Heart right ventricle (tissue), 16 donors: ENCODE results near the gene CATSPERB. TPM values are rescaled to one million over a fixed set of nuclear protein-coding genes. Genes with fewer than 3 reads are reported as not detected.

Source experiments
- ATAC-seq, 8 donors: fragments of 200-7000 bp; cut with Tn5 transposase; one replicate each; pipeline ENCODE4 v1.9.1; 2020; ENCODE audit warnings: mild to moderate bottlenecking in 8 of 8, moderate library complexity in 8 of 8, moderate number of reproducible peaks in 1 of 8
- DNase-seq, 2 donors: peaks; one replicate each; pipeline ENCODE4 v3.0.0-alpha.2; 2020
- H3K27ac ChIP-seq, 10 donors: fragments of 200-600 bp; sonication (generic) in 2 of 10; one replicate each; pipeline versions ENCODE4 v1.5.0 to v1.8.0; 2020 to 2022; ENCODE audit warnings: mild to moderate bottlenecking in 3 of 10
- H3K27me3 ChIP-seq, 7 donors: fragments of 200-600 bp; one replicate each; pipeline ENCODE4 v1.8.0; 2021 to 2022; ENCODE audit warnings: mild to moderate bottlenecking in 2 of 7
- H3K36me3 ChIP-seq, 9 donors: fragments of 200-600 bp; sonication (generic) in 1 of 9; one replicate each; pipeline versions ENCODE4 v1.5.0 to v1.8.0; 2020 to 2022; ENCODE audit warnings: mild to moderate bottlenecking in 2 of 9
- H3K4me1 ChIP-seq, 9 donors: fragments of 200-600 bp; sonication (generic) in 1 of 9; one replicate each; pipeline versions ENCODE4 v1.5.0 to v1.8.0; 2020 to 2022; ENCODE audit warnings: mild to moderate bottlenecking in 4 of 9
- H3K4me3 ChIP-seq, 10 donors: fragments of 200-600 bp; sonication (generic) in 2 of 10; one replicate each; pipeline versions ENCODE4 v1.5.0 to v1.8.0; 2020 to 2022; ENCODE audit warnings: mild to moderate bottlenecking in 7 of 10, moderate library complexity in 2 of 10
- H3K9me3 ChIP-seq, 11 donors: fragments of 200-600 bp in 10 of 11; sonication (generic) in 2 of 11; one replicate each; pipeline versions ENCODE4 v1.5.0 to v1.8.0; 2013 to 2022; ENCODE audit warnings: mild to moderate bottlenecking in 2 of 11, control low read depth in 1 of 11, moderate library complexity in 1 of 11
- CTCF ChIP-seq, 9 donors: fragments of 200-600 bp; sonication (generic) in 2 of 9; IDR thresholded peaks; one replicate each; pipeline versions ENCODE4 v1.5.0 to v1.8.0; 2021 to 2022; ENCODE audit warnings: antibody characterized with exemption in 9 of 9, mild to moderate bottlenecking in 5 of 9, moderate library complexity in 1 of 9
- WGBS, 2 donors: extraction: QIAGEN DNeasy Blood & Tissue Kit; methylation state at CpG; one replicate each; pipeline ENCODE4 v1.1.7; 2013; ENCODE audit warnings: inconsistent platforms in 1 of 2; 5-methylcytosine and 5-hydroxymethylcytosine counted together
- intact Hi-C, 10 donors: fragments of 100-400 bp; cut with DNase I; formaldehyde crosslinking; loops; one replicate each; pipeline versions ENCODE4 v1.11.1 to v1.14.2; 2022
- polyA plus RNA-seq, 2 donors: library from polyadenylated mRNA; stranded (reverse); fragments of 200-250 nt; gene quantifications; one replicate each; pipeline ENCODE4 v1.2.3, GENCODE V29; 2013
- total RNA-seq, 10 donors: library from RNA; stranded (reverse); fragmentation: NEBNext Ultra II Directional in 3 of 10; extraction: Animal tissue kit (Norgen Biotek cat#: 25700) in 3 of 10; gene quantifications; one replicate each; pipeline versions ENCODE4 v1.2.1 to v1.2.4, GENCODE V29; 2021 to 2023
- donor health status: Arrhythmogenic right ventricular cardiomyopathy.
- donor health status: ischemic (EF 13 %, LVEDD 7.1; RV severe dilation, severe dysfunction).
- donor health status: healthy with polysubstance abuse.
- donor health status: DM: no; HTN: yes; CAD: no.
- donor health status: DM: no; HTN: no; CAD: no.
- donor health status: ischemic (EF 25% LVEDD 6.9; RV normal size, moderate dysfunction).
- donor health status: ischemic (EF 25% LVEDD 5.7; RV mildly dilated, moderate dysfunction).
- donor health status: healthy.
- donor health status: DM: yes; HTN: yes; CAD: no.
- donor health status: Ischemic cardiomyopathy.
- donor health status: ischemic (EF 35%, LVEDD 5.7; RV mildly dilated, moderate dysfunction).
- donor health status: nonischemic (EF 11% LVEDD 7.7; RV severe dilation, severe dysfunction).
- donor health status: DM: yes; HTN: yes; CAD: no.
- donor health status: PGD.
- donor health status: ischemic (EF 29% LVEDD 5.4; RV normal size, mild dysfunction).
- donor health status: nonischemic (EF 23%, LVEDD 6.1; RV moderate dilation, normal function).

Gene CATSPERB
- total and polyA plus RNA-seq, 12 donors, result 0.10 to 1.5 (median 0.57) TPM; not detected in 1

GRCh38 chr14:91613459-91614112 is 118.3 kb downstream of the CATSPERB start:
- 84 to 85% methylated on average over 6 of the region's 6 CpGs for WGBS, 2 donors
- no peak for DNase-seq
- no peaks in the 10 kb centered on the region for H3K4me1 ChIP-seq
- no peak for ATAC-seq
- H3K36me3 ChIP-seq, result no peaks in the 10 kb centered on the region
- intact Hi-C loops, result no loop called here
- no peaks in the 10 kb centered on the region for H3K9me3 ChIP-seq
- no peak overlapping the region for H3K27ac ChIP-seq
- no peak overlapping the region for H3K4me3 ChIP-seq
- TF ChIP-seq CTCF (IDR thresholded peaks at IDR 0.05), result no peak
- H3K27me3 ChIP-seq, result peaks cover 0 to 4% (median 0%) of the 10 kb centered on the region in 7 donors

- no peak overlapping the region for H3K27ac ChIP-seq
- TF ChIP-seq CTCF (IDR thresholded peaks at IDR 0.05), result no peak
- H3K9me3 ChIP-seq, result no peaks in the 10 kb centered on the region
- no peak for ATAC-seq
- H3K4me1 ChIP-seq, result no peaks in the 10 kb centered on the region
- intact Hi-C loops, result no loop called here
- H3K4me3 ChIP-seq, result no peak overlapping the region
- DNase-seq, result no peak
- no peaks in the 10 kb centered on the region for H3K36me3 ChIP-seq
- peaks cover 0 to 9% (median 0%) of the 10 kb centered on the region in 7 donors for H3K27me3 ChIP-seq
- 54 to 69% methylated on average over 2 of the region's 2 CpGs for WGBS, 2 donors
Measured at GRCh38 chr14:91611528-91611927, 120.4 kb downstream of the CATSPERB start.

GRCh38 chr14:91609161-91609560 is 122.7 kb downstream of the CATSPERB start:
- 67 to 70% methylated on average over 3 of the region's 3 CpGs for WGBS, 2 donors
- intact Hi-C loops, result no loop called here
- no peaks in the 10 kb centered on the region for H3K36me3 ChIP-seq
- no peak overlapping the region for H3K27ac ChIP-seq
- no peaks in the 10 kb centered on the region for H3K4me1 ChIP-seq
- ATAC-seq (no peak), DNase-seq (no peak)
- H3K9me3 ChIP-seq, result no peaks in the 10 kb centered on the region
- peaks cover 0 to 9% (median 0%) of the 10 kb centered on the region in 7 donors for H3K27me3 ChIP-seq
- no peak for TF ChIP-seq CTCF (IDR thresholded peaks at IDR 0.05)
- H3K4me3 ChIP-seq, result no peak overlapping the region

GRCh38 chr14:91607322-91608047 is 124.4 kb downstream of the CATSPERB start:
- Histone ChIP-seq H3K4me1 (no peaks in the 10 kb centered on the region), H3K36me3 (no peaks in the 10 kb centered on the region), H3K9me3 (no peaks in the 10 kb centered on the region), H3K27ac (no peak overlapping the region), H3K4me3 (no peak overlapping the region), H3K27me3 (peaks cover 0 to 9% (median 3%) of the 10 kb centered on the region in 7 donors)
- intact Hi-C loops, result no loop called here
- no peak for DNase-seq
- no peak for TF ChIP-seq CTCF (IDR thresholded peaks at IDR 0.05)
- ATAC-seq, result no peak
- WGBS, 2 donors, result 70 to 74% methylated on average over 9 of the region's 9 CpGs
